PC-3 (cell line): Measurements from ENCODE around the gene DHX40.

Source experiments
- CTCF ChIP-seq: fragments of 300-600 bp; sonication (generic); conservative IDR thresholded peaks from 2 replicates; pipeline ENCODE4 v1.5.1; 2017; ENCODE audit warnings: antibody characterized with exemption, low read depth, mild to moderate bottlenecking, low read length
- EZH2 ChIP-seq: fragments of 300-600 bp; sonication (generic); IDR thresholded peaks from one replicate; pipeline ENCODE4 v1.6.1; 2017; ENCODE audit warnings: antibody characterized with exemption, mild to moderate bottlenecking, low read length; ENCODE audit not compliant: unreplicated experiment

GRCh38 chr17:59631276-59631675 is 65.9 kb downstream of the DHX40 start:
- TF ChIP-seq CTCF, result no peak
- no peak for TF ChIP-seq EZH2
